Measurements from ENCODE around the gene TMEM63A. TPM values are rescaled to one million over a fixed set of nuclear protein-coding genes. Genes with fewer than 3 reads are reported as not detected.

The TMEM63A gene
- total and polyA plus RNA-seq, 2 of the 13 experiments (the other 11 are each of a cell fraction or from before 2014, with no cell fraction given): 23.9 to 53.3 TPM

DNA sequence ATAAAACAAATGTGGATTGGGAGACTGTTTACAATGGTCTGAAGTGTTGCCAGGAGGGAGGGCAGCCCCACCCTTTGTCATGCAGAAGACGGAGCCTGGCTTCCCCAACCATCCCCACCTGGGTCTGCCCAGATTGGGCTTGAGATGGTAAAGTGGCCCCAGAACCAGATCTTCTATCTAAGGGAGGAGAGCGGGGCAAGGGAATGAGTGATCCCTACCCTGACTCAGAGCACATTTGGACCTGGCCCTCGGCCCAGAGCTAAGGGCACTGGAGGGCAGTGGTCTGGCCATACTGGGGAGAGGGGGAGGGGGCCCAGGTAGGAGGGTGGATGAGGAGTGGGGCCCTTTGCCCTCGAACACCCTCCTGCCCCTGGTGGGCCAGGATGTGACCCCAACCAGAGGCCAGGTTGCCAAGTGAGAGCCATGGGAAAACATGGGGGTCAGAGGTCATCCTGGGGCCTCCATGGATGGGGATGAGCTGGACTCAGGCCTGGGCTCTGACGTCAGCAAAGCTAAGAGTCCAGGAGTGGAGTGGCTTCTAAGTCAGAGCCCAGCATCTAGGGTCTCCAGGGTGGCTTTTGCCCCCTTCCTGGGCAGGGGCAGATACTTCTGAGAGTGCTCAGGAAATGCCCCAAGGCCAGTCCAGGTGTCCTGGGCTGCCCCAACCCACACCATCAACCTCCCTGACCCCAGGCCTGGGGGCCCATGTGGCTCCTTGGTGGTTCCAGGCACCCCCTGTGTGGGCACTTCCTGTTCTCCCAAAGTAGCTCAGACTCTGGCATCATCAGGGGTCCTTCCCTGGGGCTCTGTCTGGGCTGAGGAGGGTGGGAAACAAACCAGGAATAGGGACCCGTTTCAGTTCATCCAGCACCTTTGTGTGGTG lies 8.4 kb upstream of the TMEM63A start (continued):
- TF ChIP-seq YY1 (IDR thresholded peaks at IDR 0.05; ENCODE audit: insufficient read depth, insufficient replicate concordance, low read depth, low read length) (no peak), ZNF549 (CRISPR knock-in tag; IDR thresholded peaks at IDR 0.05) (no peak), ZNF446 (CRISPR knock-in tag; IDR thresholded peaks at IDR 0.05) (no peak), MED1 (CRISPR knock-in tag; IDR thresholded peaks at IDR 0.05) (peak; percentile 24; the same call in 1 of the 2 replicates), PHB2 (IDR thresholded peaks at IDR 0.05; ENCODE audit: partially characterized antibody) (no peak)
- TF ChIP-seq, protein P1, sequence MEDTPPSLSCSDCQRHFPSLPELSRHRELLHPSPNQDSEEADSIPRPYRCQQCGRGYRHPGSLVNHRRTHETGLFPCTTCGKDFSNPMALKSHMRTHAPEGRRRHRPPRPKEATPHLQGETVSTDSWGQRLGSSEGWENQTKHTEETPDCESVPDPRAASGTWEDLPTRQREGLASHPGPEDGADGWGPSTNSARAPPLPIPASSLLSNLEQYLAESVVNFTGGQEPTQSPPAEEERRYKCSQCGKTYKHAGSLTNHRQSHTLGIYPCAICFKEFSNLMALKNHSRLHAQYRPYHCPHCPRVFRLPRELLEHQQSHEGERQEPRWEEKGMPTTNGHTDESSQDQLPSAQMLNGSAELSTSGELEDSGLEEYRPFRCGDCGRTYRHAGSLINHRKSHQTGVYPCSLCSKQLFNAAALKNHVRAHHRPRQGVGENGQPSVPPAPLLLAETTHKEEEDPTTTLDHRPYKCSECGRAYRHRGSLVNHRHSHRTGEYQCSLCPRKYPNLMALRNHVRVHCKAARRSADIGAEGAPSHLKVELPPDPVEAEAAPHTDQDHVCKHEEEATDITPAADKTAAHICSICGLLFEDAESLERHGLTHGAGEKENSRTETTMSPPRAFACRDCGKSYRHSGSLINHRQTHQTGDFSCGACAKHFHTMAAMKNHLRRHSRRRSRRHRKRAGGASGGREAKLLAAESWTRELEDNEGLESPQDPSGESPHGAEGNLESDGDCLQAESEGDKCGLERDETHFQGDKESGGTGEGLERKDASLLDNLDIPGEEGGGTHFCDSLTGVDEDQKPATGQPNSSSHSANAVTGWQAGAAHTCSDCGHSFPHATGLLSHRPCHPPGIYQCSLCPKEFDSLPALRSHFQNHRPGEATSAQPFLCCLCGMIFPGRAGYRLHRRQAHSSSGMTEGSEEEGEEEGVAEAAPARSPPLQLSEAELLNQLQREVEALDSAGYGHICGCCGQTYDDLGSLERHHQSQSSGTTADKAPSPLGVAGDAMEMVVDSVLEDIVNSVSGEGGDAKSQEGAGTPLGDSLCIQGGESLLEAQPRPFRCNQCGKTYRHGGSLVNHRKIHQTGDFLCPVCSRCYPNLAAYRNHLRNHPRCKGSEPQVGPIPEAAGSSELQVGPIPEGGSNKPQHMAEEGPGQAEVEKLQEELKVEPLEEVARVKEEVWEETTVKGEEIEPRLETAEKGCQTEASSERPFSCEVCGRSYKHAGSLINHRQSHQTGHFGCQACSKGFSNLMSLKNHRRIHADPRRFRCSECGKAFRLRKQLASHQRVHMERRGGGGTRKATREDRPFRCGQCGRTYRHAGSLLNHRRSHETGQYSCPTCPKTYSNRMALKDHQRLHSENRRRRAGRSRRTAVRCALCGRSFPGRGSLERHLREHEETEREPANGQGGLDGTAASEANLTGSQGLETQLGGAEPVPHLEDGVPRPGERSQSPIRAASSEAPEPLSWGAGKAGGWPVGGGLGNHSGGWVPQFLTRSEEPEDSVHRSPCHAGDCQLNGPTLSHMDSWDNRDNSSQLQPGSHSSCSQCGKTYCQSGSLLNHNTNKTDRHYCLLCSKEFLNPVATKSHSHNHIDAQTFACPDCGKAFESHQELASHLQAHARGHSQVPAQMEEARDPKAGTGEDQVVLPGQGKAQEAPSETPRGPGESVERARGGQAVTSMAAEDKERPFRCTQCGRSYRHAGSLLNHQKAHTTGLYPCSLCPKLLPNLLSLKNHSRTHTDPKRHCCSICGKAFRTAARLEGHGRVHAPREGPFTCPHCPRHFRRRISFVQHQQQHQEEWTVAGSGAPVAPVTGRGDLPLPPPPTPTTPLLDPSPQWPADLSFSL (CRISPR knock-in tag; IDR thresholded peaks at IDR 0.05): no peak
- TF ChIP-seq, protein P2, sequence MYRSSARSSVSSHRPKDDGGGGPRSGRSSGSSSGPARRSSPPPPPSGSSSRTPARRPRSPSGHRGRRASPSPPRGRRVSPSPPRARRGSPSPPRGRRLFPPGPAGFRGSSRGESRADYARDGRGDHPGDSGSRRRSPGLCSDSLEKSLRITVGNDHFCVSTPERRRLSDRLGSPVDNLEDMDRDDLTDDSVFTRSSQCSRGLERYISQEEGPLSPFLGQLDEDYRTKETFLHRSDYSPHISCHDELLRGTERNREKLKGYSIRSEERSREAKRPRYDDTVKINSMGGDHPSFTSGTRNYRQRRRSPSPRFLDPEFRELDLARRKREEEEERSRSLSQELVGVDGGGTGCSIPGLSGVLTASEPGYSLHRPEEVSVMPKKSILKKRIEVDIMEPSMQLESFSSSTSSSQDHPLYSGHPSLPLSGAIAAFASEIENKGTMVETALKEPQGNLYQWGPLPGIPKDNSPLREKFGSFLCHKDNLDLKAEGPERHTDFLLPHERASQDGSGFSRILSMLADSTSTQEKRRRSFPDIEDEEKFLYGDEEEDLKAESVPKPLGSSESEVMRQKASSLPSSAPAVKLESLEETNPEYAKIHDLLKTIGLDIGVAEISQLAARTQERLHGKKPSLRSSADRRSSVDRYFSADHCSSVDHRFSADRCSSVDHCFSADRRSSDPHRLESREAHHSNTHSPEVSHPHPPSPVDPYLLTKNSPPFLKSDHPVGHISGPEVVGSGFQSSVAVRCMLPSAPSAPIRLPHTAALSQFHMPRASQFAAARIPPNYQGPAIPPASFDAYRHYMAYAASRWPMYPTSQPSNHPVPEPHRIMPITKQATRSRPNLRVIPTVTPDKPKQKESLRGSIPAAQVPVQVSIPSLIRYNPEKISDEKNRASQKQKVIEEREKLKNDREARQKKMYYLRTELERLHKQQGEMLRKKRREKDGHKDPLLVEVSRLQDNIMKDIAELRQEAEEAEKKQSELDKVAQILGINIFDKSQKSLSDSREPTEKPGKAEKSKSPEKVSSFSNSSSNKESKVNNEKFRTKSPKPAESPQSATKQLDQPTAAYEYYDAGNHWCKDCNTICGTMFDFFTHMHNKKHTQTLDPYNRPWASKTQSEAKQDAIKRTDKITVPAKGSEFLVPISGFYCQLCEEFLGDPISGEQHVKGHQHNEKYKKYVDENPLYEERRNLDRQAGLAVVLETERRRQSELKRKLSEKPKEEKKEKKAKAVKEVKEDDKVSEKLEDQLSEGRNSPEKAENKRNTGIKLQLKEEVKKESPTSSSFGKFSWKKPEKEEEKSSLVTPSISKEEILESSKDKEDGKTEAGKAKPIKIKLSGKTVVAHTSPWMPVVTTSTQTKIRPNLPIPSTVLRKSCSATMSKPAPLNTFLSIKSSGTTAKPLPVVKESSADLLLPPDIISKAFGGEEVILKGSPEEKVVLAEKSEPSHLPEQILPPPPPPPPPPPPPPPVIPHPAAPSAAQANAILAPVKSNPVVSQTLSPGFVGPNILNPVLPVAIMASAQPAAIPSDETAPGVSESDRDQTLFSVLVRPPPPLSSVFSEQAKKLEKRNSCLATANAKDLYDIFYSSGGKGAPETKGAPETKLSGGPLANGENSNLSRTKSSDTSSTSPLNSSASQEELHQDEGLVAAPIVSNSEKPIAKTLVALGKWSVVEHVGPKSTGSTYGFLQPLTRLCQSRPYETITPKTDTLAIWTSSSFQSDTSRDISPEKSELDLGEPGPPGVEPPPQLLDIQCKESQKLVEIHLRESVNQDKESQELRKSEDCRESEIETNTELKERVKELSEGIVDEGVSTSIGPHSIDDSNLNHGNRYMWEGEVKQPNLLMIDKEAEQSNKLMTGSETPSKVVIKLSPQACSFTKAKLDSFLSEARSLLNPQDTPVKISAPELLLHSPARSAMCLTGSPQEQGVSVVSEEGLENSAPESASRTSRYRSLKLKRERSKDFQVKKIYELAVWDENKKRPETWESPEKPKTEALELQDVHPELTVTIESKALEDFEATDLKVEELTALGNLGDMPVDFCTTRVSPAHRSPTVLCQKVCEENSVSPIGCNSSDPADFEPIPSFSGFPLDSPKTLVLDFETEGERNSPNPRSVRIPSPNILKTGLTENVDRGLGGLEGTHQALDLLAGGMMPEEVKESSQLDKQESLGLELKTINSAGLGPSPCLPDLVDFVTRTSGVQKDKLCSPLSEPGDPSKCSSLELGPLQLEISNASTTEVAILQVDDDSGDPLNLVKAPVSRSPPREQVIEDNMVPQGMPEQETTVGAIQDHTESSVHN (CRISPR knock-in tag; IDR thresholded peaks at IDR 0.05): no peak
- TF ChIP-seq, protein P3, sequence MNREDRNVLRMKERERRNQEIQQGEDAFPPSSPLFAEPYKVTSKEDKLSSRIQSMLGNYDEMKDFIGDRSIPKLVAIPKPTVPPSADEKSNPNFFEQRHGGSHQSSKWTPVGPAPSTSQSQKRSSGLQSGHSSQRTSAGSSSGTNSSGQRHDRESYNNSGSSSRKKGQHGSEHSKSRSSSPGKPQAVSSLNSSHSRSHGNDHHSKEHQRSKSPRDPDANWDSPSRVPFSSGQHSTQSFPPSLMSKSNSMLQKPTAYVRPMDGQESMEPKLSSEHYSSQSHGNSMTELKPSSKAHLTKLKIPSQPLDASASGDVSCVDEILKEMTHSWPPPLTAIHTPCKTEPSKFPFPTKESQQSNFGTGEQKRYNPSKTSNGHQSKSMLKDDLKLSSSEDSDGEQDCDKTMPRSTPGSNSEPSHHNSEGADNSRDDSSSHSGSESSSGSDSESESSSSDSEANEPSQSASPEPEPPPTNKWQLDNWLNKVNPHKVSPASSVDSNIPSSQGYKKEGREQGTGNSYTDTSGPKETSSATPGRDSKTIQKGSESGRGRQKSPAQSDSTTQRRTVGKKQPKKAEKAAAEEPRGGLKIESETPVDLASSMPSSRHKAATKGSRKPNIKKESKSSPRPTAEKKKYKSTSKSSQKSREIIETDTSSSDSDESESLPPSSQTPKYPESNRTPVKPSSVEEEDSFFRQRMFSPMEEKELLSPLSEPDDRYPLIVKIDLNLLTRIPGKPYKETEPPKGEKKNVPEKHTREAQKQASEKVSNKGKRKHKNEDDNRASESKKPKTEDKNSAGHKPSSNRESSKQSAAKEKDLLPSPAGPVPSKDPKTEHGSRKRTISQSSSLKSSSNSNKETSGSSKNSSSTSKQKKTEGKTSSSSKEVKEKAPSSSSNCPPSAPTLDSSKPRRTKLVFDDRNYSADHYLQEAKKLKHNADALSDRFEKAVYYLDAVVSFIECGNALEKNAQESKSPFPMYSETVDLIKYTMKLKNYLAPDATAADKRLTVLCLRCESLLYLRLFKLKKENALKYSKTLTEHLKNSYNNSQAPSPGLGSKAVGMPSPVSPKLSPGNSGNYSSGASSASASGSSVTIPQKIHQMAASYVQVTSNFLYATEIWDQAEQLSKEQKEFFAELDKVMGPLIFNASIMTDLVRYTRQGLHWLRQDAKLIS (CRISPR knock-in tag; IDR thresholded peaks at IDR 0.05): no peak

All from HepG2 (cell line).